NOMO-1 treated with dmso at 0.1 percent for 144 hours (cell line): ENCODE results near the gene ALK.

ENCODE experiments used
- DNase-seq: peaks from one replicate; lab custom pipeline; 2025; ENCODE audit not compliant: unreplicated experiment; lab: John Stamatoyannopoulos, UW

The ALK gene

DNA sequence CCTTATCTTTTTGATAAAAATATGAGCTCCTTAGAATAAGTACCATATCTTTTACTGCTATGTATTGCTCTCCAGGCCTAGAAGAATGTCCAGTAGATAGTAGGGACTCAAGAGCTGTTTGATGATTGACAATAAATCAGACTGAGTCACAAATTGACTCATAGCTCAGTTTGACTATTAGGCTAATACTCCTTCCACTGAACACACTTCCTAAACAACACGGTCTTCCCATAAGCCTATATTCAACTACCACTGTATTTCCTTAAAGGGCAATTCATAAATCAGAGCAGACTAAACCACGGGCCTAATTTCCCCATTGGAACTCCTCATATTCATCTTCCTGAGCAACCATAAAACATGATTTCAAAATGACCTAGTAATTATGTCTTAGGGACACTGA is 258.5 kb downstream of the ALK start:
- no peak for DNase-seq

- DNase-seq: no peak
Observed at GRCh38 chr2:29660201-29660600, 261.2 kb downstream of the ALK start.

- no peak for DNase-seq
Observed at GRCh38 chr2:29659178-29659577, 262.2 kb downstream of the ALK start.

GRCh38 chr2:29657674-29658073 is 263.7 kb downstream of the ALK start:
- DNase-seq: no peak

DNA sequence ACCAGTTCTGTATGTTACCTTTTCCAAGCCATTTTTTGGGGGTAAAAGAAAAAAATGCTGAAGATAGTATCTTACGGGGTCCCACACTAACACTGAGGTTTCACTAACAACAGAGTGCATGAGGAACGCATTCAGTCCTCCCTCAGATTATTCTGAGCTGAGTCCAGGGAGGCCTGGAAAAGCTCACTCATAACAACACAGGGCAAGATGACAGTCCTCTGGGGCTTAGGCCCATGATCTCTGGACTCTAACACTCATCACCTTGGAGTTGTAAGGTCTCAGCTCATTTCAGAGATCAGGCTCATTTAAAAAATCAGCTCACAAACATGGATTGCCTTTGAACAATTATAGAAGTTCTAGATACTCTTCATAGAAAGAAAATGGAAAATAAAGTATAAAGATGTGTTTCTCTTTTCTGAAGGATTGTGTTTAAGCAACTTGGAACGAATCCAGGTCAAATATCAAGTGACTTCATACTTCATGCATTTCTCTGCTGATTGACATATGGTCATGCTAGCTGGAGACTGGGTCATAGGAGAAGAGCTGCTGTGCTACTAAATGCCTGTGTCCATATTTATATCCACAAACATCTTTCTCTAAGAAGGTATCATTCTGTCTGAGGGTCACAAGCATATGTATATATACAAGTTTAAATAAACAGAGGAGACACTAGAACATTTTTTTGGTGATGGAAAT is 265.8 kb downstream of the ALK start:
- DNase-seq: no peak

DNA sequence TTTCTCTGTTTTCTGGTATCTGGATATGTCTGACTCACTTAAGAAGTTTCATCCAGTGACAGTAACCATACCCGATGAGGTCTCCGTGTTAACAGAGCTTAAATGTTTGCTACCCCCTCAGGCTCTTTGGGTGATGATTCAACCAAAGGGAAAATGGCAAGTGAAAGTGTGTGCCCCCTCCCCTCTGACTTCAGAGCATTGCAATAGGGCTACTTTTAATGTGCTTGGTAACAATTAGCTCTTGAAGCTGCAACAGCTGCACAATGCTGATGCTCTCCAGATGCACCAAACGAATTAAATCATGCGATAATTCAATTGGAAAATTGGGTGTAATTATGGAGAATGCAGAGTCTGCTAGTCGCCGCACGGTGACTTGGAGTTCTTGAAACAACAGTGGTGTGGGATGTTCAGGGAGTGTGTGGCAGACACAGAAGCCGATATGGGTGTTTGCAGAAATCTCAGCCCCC is 270.7 kb downstream of the ALK start:
- no peak for DNase-seq

DNA sequence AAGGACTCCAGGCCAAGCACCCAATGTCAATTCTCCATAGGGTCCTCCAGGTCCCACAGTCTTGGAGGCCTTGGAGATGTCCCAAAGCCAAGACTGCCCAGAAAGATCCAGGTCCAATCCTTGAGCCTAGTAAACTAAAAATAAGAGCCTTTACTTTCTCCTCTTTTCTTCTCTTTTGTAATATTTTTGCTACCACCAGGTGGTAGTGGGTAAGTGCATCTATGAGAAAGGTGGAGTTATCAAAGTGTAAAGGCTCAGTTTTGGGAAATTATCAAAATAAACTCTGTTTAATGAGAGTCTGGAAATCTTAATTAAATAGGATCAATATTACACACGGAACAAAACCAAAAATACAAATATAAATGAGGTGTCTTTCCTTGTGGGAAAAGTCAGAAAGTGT is 276.4 kb downstream of the ALK start:
- DNase-seq: no peak

GRCh38 chr2:29643196-29643595 is 278.2 kb downstream of the ALK start:
- DNase-seq: no peak

GRCh38 chr2:29640360-29640759 is 281.0 kb downstream of the ALK start:
- no peak for DNase-seq

DNA sequence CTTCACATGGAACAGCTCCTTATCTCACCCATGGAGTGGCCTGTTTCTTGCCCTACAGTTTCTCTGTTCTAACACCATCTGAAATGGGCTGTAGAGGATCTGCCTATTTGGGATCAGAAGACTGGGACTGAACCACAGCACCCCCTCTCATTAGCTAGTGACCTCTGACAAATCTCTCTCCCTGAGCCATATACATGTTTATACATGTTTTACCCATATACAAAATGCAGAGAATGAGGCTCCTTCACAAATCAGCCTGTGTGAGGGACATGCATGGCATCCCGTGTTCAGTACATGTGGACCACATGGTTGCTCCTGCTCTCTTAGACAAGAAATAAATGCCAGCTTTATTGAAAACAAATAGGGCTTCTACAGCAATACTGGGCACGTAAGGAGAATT is 282.7 kb downstream of the ALK start:
- no peak for DNase-seq

DNA sequence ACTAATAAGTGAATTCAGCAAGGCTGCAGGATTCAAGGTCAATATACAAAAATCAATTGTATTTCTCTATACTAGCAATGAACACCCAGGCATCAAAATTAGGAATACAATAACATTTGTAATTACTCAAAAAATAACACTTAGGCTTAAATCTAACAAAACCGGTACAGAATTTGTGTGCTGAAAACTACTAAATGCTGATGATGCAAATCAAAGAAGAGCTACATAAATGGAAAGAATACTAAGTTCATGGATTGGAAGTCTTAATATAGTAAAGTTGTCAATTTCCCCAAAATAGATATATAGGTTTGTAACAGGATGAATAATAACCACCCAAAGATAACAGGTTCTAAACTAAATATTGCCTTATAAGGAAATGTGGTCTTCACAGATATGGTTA is 286.5 kb downstream of the ALK start:
- DNase-seq: no peak

DNA sequence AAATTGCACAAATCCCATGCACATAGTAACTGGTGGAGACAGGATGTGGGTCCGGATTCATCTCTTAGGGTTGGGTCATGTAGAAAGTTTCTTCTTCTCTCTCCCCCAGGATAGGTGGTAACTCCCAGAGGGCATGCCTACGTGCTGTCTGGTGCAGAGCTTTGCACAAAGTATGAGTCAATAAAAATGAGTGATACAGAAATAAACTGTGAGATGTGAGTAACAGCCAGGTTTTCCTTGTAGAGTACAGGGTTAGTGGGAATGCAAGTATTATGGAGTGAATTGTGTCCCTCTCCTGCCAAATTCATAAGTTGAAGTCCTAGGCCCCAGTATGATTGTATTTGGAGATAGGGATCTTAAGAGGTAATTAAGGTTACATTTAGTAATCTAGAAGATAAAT is 289.4 kb downstream of the ALK start:
- no peak for DNase-seq

DNA sequence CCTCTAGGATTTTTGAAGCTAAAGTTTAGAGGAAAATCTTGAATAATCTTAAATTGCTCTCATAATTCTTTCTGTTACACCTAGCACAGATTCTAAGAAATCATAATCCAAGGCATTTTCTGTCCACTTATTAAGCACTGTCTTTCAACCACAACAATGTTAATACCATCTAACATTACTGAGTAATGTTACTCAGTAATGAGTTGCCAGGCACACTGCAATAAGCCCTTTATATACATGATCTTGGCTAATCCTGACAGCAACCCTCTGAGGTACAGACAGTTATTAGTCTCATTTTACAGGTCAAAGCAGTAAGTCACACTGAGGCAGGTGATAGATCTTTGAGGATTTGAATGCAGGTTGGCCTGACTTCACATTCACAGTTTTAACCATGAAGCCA is 291.9 kb downstream of the ALK start:
- no peak for DNase-seq

- no peak for DNase-seq
Observed at GRCh38 chr2:29628862-29629261, 292.5 kb downstream of the ALK start.

GRCh38 chr2:29628108-29628745 is 293.2 kb downstream of the ALK start:
- no peak for DNase-seq

DNA sequence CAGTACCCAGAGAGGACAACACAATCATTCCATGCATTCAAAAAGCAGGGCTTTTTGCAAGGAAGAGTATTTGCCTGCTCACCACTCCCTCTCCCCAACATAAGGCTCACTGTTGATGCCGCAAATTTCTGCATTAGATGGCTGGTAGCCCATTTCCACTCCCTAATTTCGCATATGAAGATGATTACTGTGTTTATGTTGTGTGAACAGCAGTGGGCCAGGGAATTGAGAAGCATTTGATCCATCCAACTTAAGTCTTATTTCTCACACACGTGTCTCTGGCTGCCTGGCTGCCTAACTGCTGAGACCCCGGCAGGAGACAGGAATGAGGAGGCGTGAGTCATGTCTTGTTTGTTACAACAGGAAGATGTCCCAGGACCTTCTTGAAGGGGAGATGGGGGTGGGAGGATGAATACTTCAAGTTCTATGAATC is 294.1 kb downstream of the ALK start:
- no peak for DNase-seq

DNA sequence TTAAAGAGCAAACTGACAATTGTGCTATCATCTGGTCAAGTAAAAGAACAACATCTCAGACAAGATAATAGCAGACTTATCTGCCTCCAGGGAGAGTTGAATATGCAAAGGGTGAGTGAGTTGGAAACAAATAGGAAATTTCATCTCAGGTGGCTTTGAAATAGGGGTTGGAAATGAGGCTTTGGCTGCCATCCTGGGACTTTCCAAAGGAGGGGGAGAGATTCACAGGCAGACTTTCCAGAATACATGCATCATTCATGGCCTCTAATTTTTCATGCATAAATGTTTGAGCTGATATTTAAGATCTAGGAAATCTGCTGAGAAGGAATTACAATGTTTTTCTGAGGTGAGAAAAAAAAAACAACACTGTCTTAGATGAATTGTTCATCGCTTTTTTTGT is 300.5 kb downstream of the ALK start:
- DNase-seq: no peak

GRCh38 chr2:29619689-29620088 is 301.7 kb downstream of the ALK start:
- DNase-seq: no peak

DNA sequence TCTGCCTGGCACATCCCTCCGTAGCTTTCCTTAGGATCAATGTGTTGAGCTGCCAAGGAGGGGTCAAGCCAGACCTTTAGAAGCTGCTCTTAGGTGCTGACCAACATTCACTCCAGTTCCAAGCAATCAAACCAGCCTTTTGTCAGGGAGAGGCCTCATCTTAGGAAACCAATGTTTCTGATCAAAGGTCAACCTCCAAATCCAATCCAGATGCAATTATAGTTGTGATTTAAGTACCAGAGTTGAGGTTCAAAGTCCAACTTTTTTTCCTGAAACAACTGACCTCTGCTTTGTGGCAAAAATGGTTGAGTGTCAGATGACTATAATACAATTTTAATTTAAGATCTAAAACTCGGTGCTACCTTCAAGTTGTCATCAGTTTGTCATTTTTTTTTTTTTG is 303.4 kb downstream of the ALK start:
- DNase-seq: no peak

GRCh38 chr2:29617351-29617750 is 304.0 kb downstream of the ALK start:
- DNase-seq: no peak

DNA sequence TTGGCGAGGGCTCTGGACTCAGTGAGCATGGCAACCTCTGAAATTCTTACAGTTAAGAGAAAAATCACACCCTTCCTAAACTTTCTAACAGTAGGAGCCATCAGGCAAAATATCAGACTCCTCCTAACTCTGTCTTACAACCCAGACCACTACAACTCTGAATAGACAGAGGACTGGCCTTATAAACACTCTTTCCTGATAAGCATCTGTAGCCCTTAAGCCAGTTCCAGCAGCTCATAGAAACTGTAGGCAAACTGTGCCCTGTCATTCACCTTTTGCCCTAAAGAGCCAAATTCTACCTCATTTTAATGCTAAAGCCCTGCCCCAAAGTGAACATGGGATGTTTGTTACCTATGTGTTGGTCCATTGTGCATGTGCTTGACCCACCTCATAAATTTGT is 304.8 kb downstream of the ALK start:
- DNase-seq: no peak

DNA sequence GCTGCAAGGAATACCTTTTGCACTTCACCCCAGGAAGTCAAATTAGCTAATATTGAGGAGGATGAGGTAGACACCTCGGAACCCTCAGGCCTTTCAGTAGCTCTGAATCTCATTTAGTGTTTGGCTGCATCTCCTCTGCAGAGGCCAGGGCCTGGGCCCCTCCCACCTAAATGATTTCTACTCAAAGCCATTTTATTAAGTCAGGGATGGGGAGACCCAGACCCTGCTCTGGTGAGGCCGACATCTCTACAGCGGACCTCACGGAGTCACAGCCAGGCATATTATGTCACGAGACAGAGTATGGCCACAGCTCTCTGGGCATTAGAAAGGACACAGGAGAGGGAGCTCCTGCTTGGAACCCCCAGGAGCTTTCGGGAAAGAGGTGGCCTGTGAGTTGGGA is 305.5 kb downstream of the ALK start:
- DNase-seq: no peak

DNA sequence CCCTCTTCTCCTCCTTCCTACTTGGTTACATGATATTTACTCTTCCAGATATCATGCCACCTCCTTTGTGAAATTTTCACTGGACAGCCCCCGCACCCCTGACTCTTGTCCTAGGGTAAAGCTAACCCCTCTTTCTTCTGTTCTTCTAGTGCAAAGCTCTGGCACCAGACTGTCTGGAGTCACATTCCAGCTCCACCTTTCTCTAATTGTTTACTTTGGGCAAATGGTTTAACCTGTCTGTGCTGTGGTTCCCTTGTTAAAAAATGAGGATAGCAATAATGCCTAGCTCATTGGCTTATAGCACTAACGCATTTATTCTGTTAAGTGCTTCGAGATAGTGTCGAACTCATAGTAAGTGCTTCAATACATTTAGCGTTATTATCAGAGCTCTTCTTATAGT is 306.2 kb downstream of the ALK start:
- no peak for DNase-seq
